GM12891 (cell line): ENCODE data around the gene AFDN.

ENCODE experiments used
- DNase-seq: peaks from one replicate; pipeline ENCODE4 v3.0.0; 2011; ENCODE audit warnings: low spot score; ENCODE audit not compliant: insufficient read length
- FAIRE-seq: peaks from 2 replicates; lab custom pipeline; 2011; peaks lifted over from hg19 to GRCh38; lab: Jason Lieb, UNC
- PAX5 ChIP-seq: IDR thresholded peaks from 2 replicates; pipeline ENCODE4 v1.6.1; 2011; ENCODE audit warnings: low read length, moderate library complexity, mild to moderate bottlenecking; ENCODE audit not compliant: insufficient read depth, severe bottlenecking
- POLR2A ChIP-seq: IDR thresholded peaks from 2 replicates; pipeline ENCODE4 v1.6.1; 2011; ENCODE audit warnings: low read depth, low read length, control low read depth
- POLR2AphosphoS5 ChIP-seq: IDR thresholded peaks from 2 replicates; pipeline ENCODE4 v1.6.1; 2011; ENCODE audit warnings: low read depth, low read length, control low read depth
- POU2F2 ChIP-seq: IDR thresholded peaks from 2 replicates; pipeline ENCODE4 v1.6.1; 2011; ENCODE audit warnings: low read depth, mild to moderate bottlenecking, control low read depth, low read length, moderate library complexity
- SPI1 ChIP-seq: IDR thresholded peaks from 2 replicates; pipeline ENCODE4 v1.6.1; 2011; ENCODE audit warnings: low read depth, low read length, control low read depth
- TAF1 ChIP-seq: IDR thresholded peaks from 2 replicates; pipeline ENCODE4 v1.6.1; 2011; ENCODE audit warnings: low read depth, low read length, control low read depth

The AFDN gene

GRCh38 chr6:167801263-167801662, 25.4 kb upstream of the AFDN start:
- DNase-seq (no peak), FAIRE-seq (no peak)
- no peak for TF ChIP-seq SPI1
- TF ChIP-seq TAF1 = no peak
- no peak for TF ChIP-seq PAX5
- no peak for TF ChIP-seq POLR2A
- no peak for TF ChIP-seq POU2F2
- no peak for TF ChIP-seq POLR2AphosphoS5

- TF ChIP-seq POLR2AphosphoS5 (no peak), SPI1 (no peak), PAX5 (no peak), POLR2A (no peak), POU2F2 (no peak), TAF1 (no peak)
These were observed 24.4 kb upstream of the AFDN start for GRCh38 chr6:167802339-167802738.

GRCh38 chr6:167803816-167804215, 22.9 kb upstream of the AFDN start:
- no peak for TF ChIP-seq PAX5
- TF ChIP-seq POLR2A = no peak
- no peak for TF ChIP-seq SPI1
- no peak for TF ChIP-seq POU2F2
- TF ChIP-seq POLR2AphosphoS5 = no peak
- no peak for TF ChIP-seq TAF1
- FAIRE-seq (no peak), DNase-seq (no peak)

More at GRCh38 chr6:167802339-167802738, 24.4 kb upstream of the AFDN start:
- DNase-seq (no peak), FAIRE-seq (no peak)

GRCh38 chr6:167804281-167805013, 22.3 kb upstream of the AFDN start:
- FAIRE-seq = no peak
- no peak for DNase-seq
- no peak for TF ChIP-seq POLR2AphosphoS5
- TF ChIP-seq POLR2A = no peak
- no peak for TF ChIP-seq TAF1
- TF ChIP-seq PAX5 = no peak
- no peak for TF ChIP-seq POU2F2
- no peak for TF ChIP-seq SPI1

- DNase-seq = no peak
- TF ChIP-seq POLR2A = no peak
- TF ChIP-seq POLR2AphosphoS5 = no peak
- no peak for TF ChIP-seq TAF1
- no peak for TF ChIP-seq POU2F2
- no peak for TF ChIP-seq SPI1
- no peak for TF ChIP-seq PAX5
These were observed 21.2 kb upstream of the AFDN start for GRCh38 chr6:167805349-167806060.

GRCh38 chr6:167806061-167806700, 20.5 kb upstream of the AFDN start:
- FAIRE-seq (no peak), DNase-seq (no peak)
- no peak for TF ChIP-seq POU2F2
- TF ChIP-seq SPI1 = no peak
- no peak for TF ChIP-seq POLR2AphosphoS5
- no peak for TF ChIP-seq POLR2A
- TF ChIP-seq PAX5 = no peak
- no peak for TF ChIP-seq TAF1

More at GRCh38 chr6:167805349-167806060, 21.2 kb upstream of the AFDN start:
- FAIRE-seq = no peak

- DNase-seq = no peak
- FAIRE-seq = no peak
- TF ChIP-seq POLR2A = no peak
- TF ChIP-seq TAF1 = no peak
- TF ChIP-seq PAX5 = no peak
- no peak for TF ChIP-seq POU2F2
- TF ChIP-seq SPI1 = no peak
- TF ChIP-seq POLR2AphosphoS5 = no peak
These were observed 19.5 kb upstream of the AFDN start for GRCh38 chr6:167807200-167807599.

- FAIRE-seq (no peak), DNase-seq (no peak)
- TF ChIP-seq POLR2AphosphoS5 (no peak), SPI1 (no peak), TAF1 (no peak), POLR2A (no peak), PAX5 (no peak), POU2F2 (no peak)
These were observed 19.0 kb upstream of the AFDN start for GRCh38 chr6:167807756-167808155.

GRCh38 chr6:167811040-167811439, 15.7 kb upstream of the AFDN start:
- TF ChIP-seq POU2F2 = no peak
- no peak for TF ChIP-seq POLR2A
- no peak for TF ChIP-seq PAX5
- TF ChIP-seq TAF1 = no peak
- FAIRE-seq = no peak

More at GRCh38 chr6:167811040-167811439, 15.7 kb upstream of the AFDN start:
- no peak for DNase-seq
